Measurements from ENCODE around the gene DYRK1B. TPM values are rescaled to one million over a fixed set of nuclear protein-coding genes. Genes with fewer than 3 reads are reported as not detected.
A peak's percentile ranks its signal among the peaks of the same experiment; 100 is the strongest.

The DYRK1B gene
- total RNA-seq, 1 experiment from 2014 or later = 12.2 TPM

GRCh38 chr19:39864118-39864517 is 30.2 kb upstream of the DYRK1B start (continued):
- TF ChIP-seq USF2 (CRISPR knock-in tag; IDR thresholded peaks at IDR 0.05) (no peak), ZNF121 (CRISPR knock-in tag; IDR thresholded peaks at IDR 0.05) (no peak), MXD4 (CRISPR knock-in tag; IDR thresholded peaks at IDR 0.05; ENCODE audit: borderline replicate concordance) (no peak), MYBL2 (CRISPR knock-in tag; IDR thresholded peaks at IDR 0.05) (no peak), ZNF138 (CRISPR knock-in tag; conservative IDR thresholded peaks at IDR 0.05) (no peak)

- Mint-ChIP-seq H3K4me3 (no peak overlapping the region), H3K9me3 (peaks cover 8% of the 10 kb centered on the region), H3K27me3 (ENCODE audit: low read depth) (peaks cover 12% of the 10 kb centered on the region), H3K36me3 (peaks cover 3% of the 10 kb centered on the region; the same call in 1 of the 2 replicates), H3K4me1 (peaks cover 5% of the 10 kb centered on the region), H3K27ac (no peak overlapping the region)
- CTCF ChIA-PET = no interaction called here
- POLR2A ChIA-PET = no interaction called here
- peak; percentile 54 for DNase-seq (ENCODE audit: low spot score)
- TF ChIP-seq JUN (CRISPR knock-in tag; IDR thresholded peaks at IDR 0.05) (no peak), JAZF1 (CRISPR knock-in tag; IDR thresholded peaks at IDR 0.05) (no peak), GRHL2 (CRISPR knock-in tag; IDR thresholded peaks at IDR 0.05; ENCODE audit: insufficient replicate concordance, severe bottlenecking) (no peak), ZNF416 (CRISPR knock-in tag; IDR thresholded peaks at IDR 0.05) (no peak), CREB1 (CRISPR knock-in tag; IDR thresholded peaks at IDR 0.05) (no peak), NFYB (CRISPR knock-in tag; conservative IDR thresholded peaks at IDR 0.05; ENCODE audit: low read depth) (peak; percentile 67)
- ATAC-seq = peak; percentile 97
Observed at GRCh38 chr19:39858541-39858940, 24.6 kb upstream of the DYRK1B start.

GRCh38 chr19:39852882-39853281 is 18.9 kb upstream of the DYRK1B start:
- DNase-seq (ENCODE audit: low spot score) (no peak), ATAC-seq (no peak)
- Mint-ChIP-seq H3K36me3 (no peaks in the 10 kb centered on the region), H3K4me3 (no peak overlapping the region), H3K4me1 (no peaks in the 10 kb centered on the region), H3K27ac (no peak overlapping the region), H3K27me3 (ENCODE audit: low read depth) (peaks cover 20% of the 10 kb centered on the region), H3K9me3 (peaks cover 2% of the 10 kb centered on the region)
- POLR2A ChIA-PET = no interaction called here
- TF ChIP-seq IRF2 (CRISPR knock-in tag; IDR thresholded peaks at IDR 0.05; ENCODE audit: borderline replicate concordance, low read depth) = no peak
- TF ChIP-seq AFF4 (CRISPR knock-in tag; IDR thresholded peaks at IDR 0.05; ENCODE audit: borderline replicate concordance) = no peak
- no peak for TF ChIP-seq RELA (CRISPR knock-in tag; IDR thresholded peaks at IDR 0.05; ENCODE audit: borderline replicate concordance)
- TF ChIP-seq ZSCAN18 (CRISPR knock-in tag; IDR thresholded peaks at IDR 0.05) = no peak
- TF ChIP-seq JAZF1 (CRISPR knock-in tag; IDR thresholded peaks at IDR 0.05) = no peak
- no peak for TF ChIP-seq ZNF232 (CRISPR knock-in tag; IDR thresholded peaks at IDR 0.05)
- no peak for TF ChIP-seq FOXP1 (CRISPR knock-in tag; IDR thresholded peaks at IDR 0.05; ENCODE audit: borderline replicate concordance)
- no peak for TF ChIP-seq TCF7 (CRISPR knock-in tag; IDR thresholded peaks at IDR 0.05; ENCODE audit: low read depth)
- TF ChIP-seq ZNF423 (CRISPR knock-in tag; IDR thresholded peaks at IDR 0.05) = no peak
- TF ChIP-seq CTCF (IDR thresholded peaks at IDR 0.05) = no peak
- CTCF ChIA-PET = no interaction called here

All from WTC11 (cell line).